Endothelial cell of umbilical vein (primary cell): ENCODE results near the gene IST1. TPM values are rescaled to one million over a fixed set of nuclear protein-coding genes. Genes with fewer than 3 reads are reported as not detected.

Experiments
- BruUV-seq: library from RNA; stranded (reverse); fragments of 400-500 nt; replicated peaks from 2 replicates; lab custom pipeline; 2021; lab: Mats Ljungman, UMichigan
- CTCF ChIA-PET: fragments of 300-600, 350-600 bp; sonication (Branson Sonifier 250); formaldehyde crosslinking; loops from one replicate; lab custom pipeline; 2021; ENCODE audit warnings: antibody characterized with exemption, inconsistent platforms; lab: Charles Lee
- POLR2A ChIA-PET: fragments of 300-600, 350-600 bp; sonication (Branson Sonifier 250); formaldehyde crosslinking; loops from one replicate; lab custom pipeline; 2021; ENCODE audit warnings: antibody characterized with exemption, inconsistent platforms; lab: Charles Lee
- DNase-seq: peaks from one replicate; pipeline ENCODE4 v3.0.0-alpha.2; 2011; ENCODE audit warnings: low read depth, low spot score
- FAIRE-seq: peaks from 2 replicates; lab custom pipeline; 2011; peaks lifted over from hg19 to GRCh38; lab: Jason Lieb, UNC
- H2AFZ ChIP-seq: 2 replicates; pipeline ENCODE4 v1.6.0; 2012; ENCODE audit warnings: low read depth, low read length, control low read depth, inconsistent platforms
- H3K27ac ChIP-seq: 2 replicates; pipeline ENCODE4 v1.5.1; 2011; ENCODE audit warnings: low read depth, mild to moderate bottlenecking, control low read depth, low read length, moderate library complexity; ENCODE audit not compliant: insufficient read depth
- H3K27me3 ChIP-seq, 2 experiments: 2 replicates each; pipeline versions ENCODE4 v1.6.0 to v1.6.1; 2011; ENCODE audit warnings: low read length in 2 of 2, mixed read lengths in 1 of 2; ENCODE audit not compliant: control insufficient read depth in 2 of 2, insufficient read depth in 2 of 2
- H3K36me3 ChIP-seq, 2 experiments: 2 replicates in 1 of 2; 3 replicates in 1 of 2; pipeline ENCODE4 v1.5.1; 2011; ENCODE audit warnings: low read length in 2 of 2, mild to moderate bottlenecking in 1 of 2, moderate library complexity in 1 of 2; ENCODE audit not compliant: control insufficient read depth in 2 of 2, insufficient read depth in 2 of 2; ENCODE audit errors: extremely low read depth in 1 of 2
- H3K4me1 ChIP-seq: 3 replicates; pipeline ENCODE4 v1.5.1; 2011; ENCODE audit warnings: mild to moderate bottlenecking, low read length; ENCODE audit not compliant: control insufficient read depth, insufficient read depth; ENCODE audit errors: extremely low read depth
- H3K4me2 ChIP-seq: 2 replicates; pipeline ENCODE4 v1.6.1; 2011; ENCODE audit warnings: low read length, control low read depth, mixed read lengths; ENCODE audit not compliant: insufficient read depth
- H3K4me3 ChIP-seq, 3 experiments: fragments of 200-600 bp in 1 of 3; sonication (generic), shearing (Covaris generic) in 1 of 3; replicated peaks in 1 of 3; 2 replicates each; pipeline ENCODE4 v1.5.1; 2011 to 2016; ENCODE audit warnings: control low read depth in 3 of 3, low read length in 3 of 3, mild to moderate bottlenecking in 2 of 3, inconsistent platforms in 1 of 3, low read depth in 1 of 3, moderate library complexity in 1 of 3; ENCODE audit not compliant: insufficient read depth in 1 of 3
- H3K79me2 ChIP-seq: 2 replicates; pipeline ENCODE4 v1.6.0; 2012; ENCODE audit warnings: low read length, inconsistent platforms; ENCODE audit not compliant: control insufficient read depth, insufficient read depth
- H3K9ac ChIP-seq: replicated peaks from 2 replicates; pipeline ENCODE3; 2011; ENCODE audit warnings: low read length, control low read depth; ENCODE audit not compliant: insufficient read depth; ENCODE audit errors: extremely low read depth
- H3K9me1 ChIP-seq: replicated peaks from 3 replicates; pipeline ENCODE4 v1.6.0; 2011; ENCODE audit warnings: mild to moderate bottlenecking, low read length; ENCODE audit not compliant: control insufficient read depth, insufficient read depth; ENCODE audit errors: extremely low read depth
- H3K9me3 ChIP-seq: replicated peaks from 2 replicates; pipeline ENCODE4 v1.5.1; 2012; ENCODE audit warnings: low read length, inconsistent platforms; ENCODE audit not compliant: control insufficient read depth, insufficient read depth
- H4K20me1 ChIP-seq: replicated peaks from 2 replicates; pipeline ENCODE3; 2011; ENCODE audit warnings: mild to moderate bottlenecking, low read length; ENCODE audit not compliant: control insufficient read depth, insufficient read depth; ENCODE audit errors: extremely low read depth
- CTCF ChIP-seq, 2 donors: IDR thresholded peaks; 1 replicate in 1 of 2; 2 replicates in 1 of 2; pipeline ENCODE4 v1.5.1; 2011; ENCODE audit warnings: low read length in 2 of 2, mild to moderate bottlenecking in 2 of 2, moderate library complexity in 2 of 2, control low read depth in 1 of 2, inconsistent platforms in 1 of 2, low read depth in 1 of 2; ENCODE audit not compliant: insufficient read depth in 1 of 2; ENCODE audit errors: extremely low read depth in 1 of 2
- EZH2 ChIP-seq: IDR thresholded peaks from 2 replicates; pipeline ENCODE4 v1.6.1; 2012; ENCODE audit warnings: borderline replicate concordance, low read depth, mild to moderate bottlenecking, moderate library complexity, low read length, inconsistent platforms; ENCODE audit not compliant: severe bottlenecking
- FOS ChIP-seq: IDR thresholded peaks from 2 replicates; pipeline ENCODE4 v1.6.1; 2011; ENCODE audit warnings: mild to moderate bottlenecking, low read length, moderate library complexity, borderline replicate concordance; ENCODE audit not compliant: insufficient read depth
- GATA2 ChIP-seq: IDR thresholded peaks from 2 replicates; pipeline ENCODE4 v1.7.0; 2011; ENCODE audit warnings: low read depth, mild to moderate bottlenecking, moderate library complexity, mixed read lengths, low read length; ENCODE audit not compliant: insufficient read length, insufficient read depth
- POLR2A ChIP-seq: IDR thresholded peaks from 2 replicates; pipeline ENCODE4 v1.6.1; 2012; ENCODE audit warnings: low read depth, mild to moderate bottlenecking, control low read depth, low read length
- POLR2AphosphoS5 ChIP-seq: IDR thresholded peaks from 2 replicates; pipeline ENCODE4 v1.6.1; 2012; ENCODE audit warnings: low read depth, mild to moderate bottlenecking, control low read depth, low read length, moderate library complexity; ENCODE audit not compliant: insufficient read depth
- dilution Hi-C: fragments of 300-500 bp; cut with MboI; formaldehyde crosslinking; loops from one replicate; pipeline ENCODE4 v1.15.0; 2019; ENCODE audit warnings: low sequenced_read_pairs; ENCODE audit not compliant: extremely low pct_ligation_motif_present
- intact Hi-C: fragments of 100-400 bp; cut with micrococcal nuclease; formaldehyde crosslinking; loops from one replicate; pipeline ENCODE4 v1.10.0; 2022
- polyA plus RNA-seq, 4 experiments: library from polyadenylated mRNA; depleted of rRNA in 3 of 4; stranded (reverse) in 3 of 4; unstranded in 1 of 4; fragments of >200 nt; gene quantifications; 2 replicates each; pipeline versions ENCODE4 v1.2.1 to v1.2.3, GENCODE V29; 2011 to 2012; ENCODE audit warnings: missing spikeins in 1 of 4
- total RNA-seq: library from RNA; stranded (reverse); gene quantifications from 2 replicates; pipeline ENCODE4 v1.2.3, GENCODE V29; 2021
- TF ChIP-seq, protein P1 (sequence below): IDR thresholded peaks from 2 replicates; pipeline ENCODE4 v1.6.1; 2011; ENCODE audit not compliant: insufficient read depth, insufficient read length

IST1 gene
- total and polyA plus RNA-seq, 2 donors (not counting 3 experiments of a cell fraction or from before 2014, with no cell fraction given), result 145 to 165 TPM

GRCh38 chr16:71870818-71871217, 24.5 kb upstream of the IST1 start:
- dilution Hi-C loops (no loop called here), intact Hi-C loops (no loop called here)
- no peak for TF ChIP-seq POLR2A
- no peak for TF ChIP-seq GATA2
- TF ChIP-seq, protein P1, sequence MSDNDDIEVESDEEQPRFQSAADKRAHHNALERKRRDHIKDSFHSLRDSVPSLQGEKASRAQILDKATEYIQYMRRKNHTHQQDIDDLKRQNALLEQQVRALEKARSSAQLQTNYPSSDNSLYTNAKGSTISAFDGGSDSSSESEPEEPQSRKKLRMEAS, result no peak
- no peak for TF ChIP-seq CTCF (IDR thresholded peaks at IDR 0.05; ENCODE audit: extremely low read depth in 1 of 2, insufficient read depth in 1 of 2, low read depth in 1 of 2, low read length in 2 of 2)
- TF ChIP-seq EZH2, result no peak
- TF ChIP-seq FOS, result no peak
- TF ChIP-seq POLR2AphosphoS5, result no peak
- Histone ChIP-seq H3K36me3 (peaks cover 2 to 6% of the 10 kb centered on the region in 2 experiments), H3K27ac (no peak overlapping the region), H3K4me1 (no peaks in the 10 kb centered on the region), H3K9me3 (no peaks in the 10 kb centered on the region), H4K20me1 (no peaks in the 10 kb centered on the region), H2AFZ (no peak overlapping the region), H3K4me3 (no peak overlapping the region), H3K4me2 (no peak overlapping the region), H3K9ac (no peak overlapping the region), H3K27me3 (no peaks in the 10 kb centered on the region), H3K9me1 (no peaks in the 10 kb centered on the region), H3K79me2 (no peaks in the 10 kb centered on the region)
- DNase-seq (no peak), FAIRE-seq (no peak)
- no TSS peak for BruUV-seq
- CTCF ChIA-PET, result interaction anchor here (2.1 to 5.4 kb wide), 2 partner anchors 12 to 90 kb away, joined by 8 to 50 read pairs; partner anchors contain the start of gene ZNF821
- POLR2A ChIA-PET, result no interaction called here
